ENCODE results near the gene FBRSL1.
"Not testable (repeated sequence)": the region's sequence is repeated elsewhere in the genome, so short reads cannot be mapped to it uniquely, and the experiment has no call there.

FBRSL1 gene

DNA sequence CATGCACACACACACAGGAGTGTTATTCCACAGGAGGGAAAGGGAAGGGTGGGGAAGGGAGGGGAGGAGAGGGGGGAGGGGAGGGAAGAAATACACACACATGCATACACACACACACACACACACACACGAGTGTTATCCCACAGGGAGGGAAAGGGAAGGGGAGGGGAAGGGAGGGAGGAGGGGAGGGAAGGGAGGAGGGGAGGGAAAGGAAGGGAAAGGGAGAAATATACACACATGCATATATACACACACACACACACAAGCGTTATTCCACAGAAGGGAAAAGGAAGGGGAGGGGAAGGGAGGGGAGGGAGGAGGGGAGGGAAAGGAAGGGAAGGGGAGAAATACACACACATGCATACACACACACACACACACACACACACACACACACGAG is 19.6 kb upstream of the FBRSL1 start:
- DNase-seq = no peak

DNA sequence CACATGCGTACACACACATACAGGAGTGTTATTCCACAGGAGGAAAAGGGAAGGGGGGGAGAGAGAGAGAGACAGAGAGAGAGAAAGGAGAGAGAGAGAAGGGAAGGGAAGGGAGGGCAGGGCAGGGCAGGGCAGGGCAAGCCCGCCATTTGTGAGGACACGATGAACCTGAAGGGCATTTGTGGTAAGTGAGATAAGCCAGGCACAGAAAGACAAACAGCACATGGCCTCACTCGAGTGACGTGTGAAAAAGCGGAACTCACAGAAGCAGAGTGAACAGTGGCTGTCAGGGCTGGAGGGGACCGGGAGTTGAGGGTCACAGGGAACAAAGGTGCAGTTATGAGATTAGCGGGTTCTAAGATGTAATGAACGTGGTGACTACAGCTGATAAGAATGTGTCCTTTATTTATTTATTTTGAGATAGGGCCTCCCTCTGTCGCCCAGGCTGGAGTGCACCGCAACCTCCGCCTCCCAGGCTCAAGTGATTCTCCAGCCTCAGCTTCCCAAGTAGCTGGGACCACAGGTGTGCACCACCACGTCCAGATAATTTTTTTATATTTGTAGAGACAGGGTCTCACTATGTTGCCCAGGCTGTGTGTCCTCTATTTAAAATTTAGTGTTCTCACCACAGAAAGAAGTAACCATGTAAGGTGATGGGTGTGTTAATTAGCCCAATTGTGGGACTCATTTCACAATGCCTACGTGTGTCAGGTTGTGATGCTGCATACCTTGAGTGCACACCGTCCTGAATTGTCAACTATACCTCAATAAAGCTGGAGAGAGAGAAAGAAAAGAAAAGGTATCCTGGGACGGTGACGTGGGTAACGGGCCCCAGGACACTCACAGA is 18.7 kb upstream of the FBRSL1 start:
- DNase-seq = no peak

DNA sequence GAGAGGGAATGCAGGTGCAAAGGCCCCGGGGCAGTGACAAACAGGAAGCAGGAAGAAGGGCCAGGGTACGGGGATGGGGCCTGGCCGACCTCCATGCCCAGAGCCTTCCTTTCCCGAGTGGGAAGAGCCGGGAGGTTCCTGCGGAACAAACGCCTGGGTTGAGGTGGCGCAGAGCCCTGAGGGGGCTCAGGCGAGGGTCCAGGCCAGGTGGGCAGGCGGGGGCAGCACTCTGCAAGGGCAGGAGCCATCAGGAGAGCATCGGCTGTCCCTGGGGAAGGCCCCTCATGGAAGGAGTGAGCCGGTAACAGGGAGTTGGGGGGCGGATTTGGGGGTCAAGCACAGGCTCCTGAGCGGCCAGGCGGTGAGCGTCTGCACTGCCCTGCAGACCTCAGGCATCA is 18.1 kb upstream of the FBRSL1 start:
- no peak for DNase-seq

DNA sequence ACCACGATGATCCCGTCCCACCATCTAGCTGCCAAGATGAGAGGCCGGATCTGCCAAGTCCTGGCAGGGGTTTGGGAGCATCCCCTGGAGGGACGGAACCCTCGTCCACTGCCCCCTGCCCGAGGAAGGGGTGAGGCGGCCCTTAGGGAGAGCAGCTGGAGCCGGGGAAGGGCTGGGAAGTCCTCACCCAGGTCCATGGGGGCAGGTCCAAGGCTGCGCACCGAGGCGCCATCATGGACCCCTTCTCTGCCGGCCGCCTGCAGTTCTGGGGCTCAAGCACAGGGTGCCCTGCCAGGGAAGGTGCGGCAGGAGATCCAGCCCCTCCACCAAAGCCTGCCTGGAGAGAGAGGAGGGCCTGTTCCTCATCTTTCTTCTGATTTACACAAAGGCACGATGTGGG is 17.6 kb upstream of the FBRSL1 start:
- DNase-seq = no peak

DNA sequence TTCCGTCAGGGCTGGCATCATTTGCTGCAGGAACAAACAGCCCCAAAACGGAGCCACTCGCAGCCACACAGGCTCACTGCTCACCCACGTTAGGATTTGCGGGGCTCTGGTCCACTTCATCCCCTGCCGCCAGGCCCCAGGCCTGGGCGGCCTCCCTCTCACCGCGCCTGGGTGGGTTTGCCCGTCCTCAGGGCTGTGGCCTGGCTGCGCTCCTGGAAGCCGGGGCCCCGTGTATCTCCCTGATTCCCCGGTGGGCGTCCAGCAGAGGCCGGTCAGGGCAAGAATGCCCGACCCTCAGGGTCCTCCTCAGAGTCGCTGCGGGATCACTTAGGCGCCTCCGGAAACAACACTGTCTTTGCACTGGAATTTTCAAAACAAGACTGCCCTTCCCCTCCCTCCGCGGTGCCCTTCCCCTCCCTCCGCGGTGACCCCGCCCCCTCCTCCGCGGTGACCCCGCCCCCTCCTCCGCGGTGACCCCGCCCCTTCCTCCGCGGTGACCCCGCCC is 15.7 kb upstream of the FBRSL1 start:
- DNase-seq = no peak

DNA sequence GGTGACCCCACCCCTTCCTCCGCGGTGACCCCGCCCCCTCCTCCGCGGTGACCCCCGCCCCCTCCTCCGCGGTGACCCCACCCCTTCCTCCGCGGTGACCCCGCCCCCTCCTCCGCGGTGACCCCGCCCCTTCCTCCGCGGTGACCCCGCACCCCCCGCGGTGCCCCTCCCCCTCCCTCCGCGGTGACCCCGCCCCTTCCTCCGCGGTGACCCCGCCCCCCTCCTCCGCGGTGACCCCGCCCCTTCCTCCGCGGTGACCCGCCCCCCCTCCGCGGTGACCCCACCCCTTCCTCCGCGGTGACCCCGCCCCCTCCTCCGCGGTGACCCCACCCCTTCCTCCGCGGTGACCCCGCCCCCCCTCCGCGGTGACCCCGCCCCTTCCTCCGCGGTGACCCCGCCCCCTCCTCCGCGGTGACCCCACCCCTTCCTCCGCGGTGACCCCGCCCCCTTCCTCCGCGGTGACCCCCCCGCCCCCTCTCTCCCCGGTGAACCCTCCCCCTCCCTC is 15.1 kb upstream of the FBRSL1 start:
- DNase-seq = not testable (repeated sequence)

DNA sequence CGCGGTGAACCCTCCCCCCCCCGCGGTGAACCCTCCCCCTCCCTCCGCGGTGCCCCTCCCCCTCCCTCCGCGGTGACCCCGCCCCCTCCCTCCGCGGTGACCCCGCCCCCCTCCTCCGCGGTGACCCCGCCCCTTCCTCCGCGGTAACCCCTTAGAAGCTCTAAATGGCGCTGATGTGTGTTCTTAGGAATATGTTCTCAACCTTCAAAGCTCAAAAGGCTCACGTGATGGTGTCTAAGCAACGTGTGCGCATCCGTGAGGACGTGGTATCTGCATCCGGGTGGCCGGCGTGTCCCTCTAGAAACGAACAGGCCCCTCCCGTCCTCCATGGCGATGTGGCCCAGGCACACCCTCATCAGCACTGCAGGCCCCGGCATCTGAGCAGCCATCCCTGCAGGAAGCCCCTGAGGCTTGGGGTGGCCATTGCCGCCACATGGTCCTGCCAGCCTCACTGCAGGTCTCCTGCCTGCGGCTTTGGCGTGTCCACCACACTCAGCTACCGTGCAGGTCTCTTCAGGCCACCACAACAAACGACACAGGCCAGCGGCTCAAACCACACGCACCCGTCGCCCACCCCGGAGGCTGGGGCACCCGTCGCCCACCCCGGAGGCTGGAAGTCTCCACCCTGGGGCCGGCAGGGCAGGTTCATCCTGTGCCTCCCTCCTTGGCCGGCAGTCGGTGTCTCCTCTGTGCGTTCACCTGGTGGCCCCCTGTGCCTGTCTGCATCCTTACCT is 14.5 kb upstream of the FBRSL1 start:
- DNase-seq = no peak

DNA sequence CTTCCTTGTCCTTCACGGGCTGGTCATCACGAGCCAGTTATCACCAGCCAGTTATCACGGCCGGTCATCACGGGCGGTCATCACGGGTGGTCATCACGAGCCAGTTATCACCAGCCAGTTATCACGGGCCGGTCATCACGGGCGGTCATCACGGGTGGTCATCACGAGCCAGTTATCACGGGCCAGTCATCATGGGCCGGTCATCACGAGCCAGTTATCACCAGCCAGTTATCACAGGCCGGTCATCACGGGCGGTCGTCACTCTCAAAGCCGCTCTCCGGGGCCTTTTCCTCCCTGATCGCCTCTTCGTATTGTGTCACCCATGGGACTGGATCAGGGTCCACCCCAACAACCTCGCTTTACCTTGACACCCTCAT is 13.9 kb upstream of the FBRSL1 start:
- DNase-seq = no peak

DNA sequence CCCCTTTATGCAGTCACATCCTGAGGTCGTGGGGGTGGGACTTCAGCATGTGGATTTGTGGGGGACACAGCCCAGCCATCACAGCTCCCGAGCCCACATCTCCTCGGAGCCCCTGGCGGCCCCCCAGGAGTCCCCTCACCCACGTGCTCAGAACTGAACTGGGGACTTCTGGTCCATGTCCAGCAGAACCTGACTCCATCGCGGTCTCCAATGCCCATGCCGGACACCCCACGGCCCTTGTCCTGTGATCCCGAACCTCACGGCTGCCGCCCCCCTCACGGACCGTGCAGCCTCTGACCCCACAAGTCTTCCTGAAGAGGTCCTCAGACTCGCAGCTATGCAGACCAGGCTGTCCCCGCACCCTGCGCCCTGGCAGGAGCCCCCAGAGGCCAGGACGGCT is 13.5 kb upstream of the FBRSL1 start:
- no peak for DNase-seq

DNA sequence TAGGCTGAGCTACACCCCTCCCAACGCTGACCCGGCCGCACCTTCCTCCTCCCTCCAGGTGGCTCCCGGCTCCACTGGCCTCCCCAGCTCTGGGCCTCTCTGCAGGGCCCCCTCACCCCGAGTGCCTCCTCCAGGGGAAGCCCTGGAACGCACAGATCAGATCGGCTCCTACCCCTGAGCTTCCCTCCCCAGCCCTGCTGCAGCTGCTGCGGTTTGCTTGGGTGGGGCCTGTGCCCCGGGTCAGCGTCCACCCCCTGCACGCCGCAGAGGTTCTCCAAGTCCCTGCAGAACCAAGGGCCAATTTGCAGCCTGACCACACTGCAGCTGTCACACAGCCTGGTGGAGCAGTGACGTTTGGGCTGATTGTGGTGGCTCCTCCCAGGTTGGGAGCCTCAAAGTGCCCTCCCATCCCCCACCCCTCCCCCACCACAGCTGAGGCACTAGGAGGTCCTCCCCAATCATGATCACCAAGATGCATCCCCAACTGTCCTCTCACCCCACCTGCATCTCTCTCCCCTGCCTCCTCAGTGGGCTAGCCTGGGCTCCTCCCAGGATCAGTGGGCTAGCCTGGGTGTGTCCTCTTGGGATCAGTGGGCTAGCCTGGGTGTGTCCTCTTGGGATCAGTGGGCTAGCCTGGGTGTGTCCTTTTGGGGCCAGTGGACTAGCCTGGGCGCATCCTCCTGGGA is 12.8 kb upstream of the FBRSL1 start:
- no peak for DNase-seq

DNA sequence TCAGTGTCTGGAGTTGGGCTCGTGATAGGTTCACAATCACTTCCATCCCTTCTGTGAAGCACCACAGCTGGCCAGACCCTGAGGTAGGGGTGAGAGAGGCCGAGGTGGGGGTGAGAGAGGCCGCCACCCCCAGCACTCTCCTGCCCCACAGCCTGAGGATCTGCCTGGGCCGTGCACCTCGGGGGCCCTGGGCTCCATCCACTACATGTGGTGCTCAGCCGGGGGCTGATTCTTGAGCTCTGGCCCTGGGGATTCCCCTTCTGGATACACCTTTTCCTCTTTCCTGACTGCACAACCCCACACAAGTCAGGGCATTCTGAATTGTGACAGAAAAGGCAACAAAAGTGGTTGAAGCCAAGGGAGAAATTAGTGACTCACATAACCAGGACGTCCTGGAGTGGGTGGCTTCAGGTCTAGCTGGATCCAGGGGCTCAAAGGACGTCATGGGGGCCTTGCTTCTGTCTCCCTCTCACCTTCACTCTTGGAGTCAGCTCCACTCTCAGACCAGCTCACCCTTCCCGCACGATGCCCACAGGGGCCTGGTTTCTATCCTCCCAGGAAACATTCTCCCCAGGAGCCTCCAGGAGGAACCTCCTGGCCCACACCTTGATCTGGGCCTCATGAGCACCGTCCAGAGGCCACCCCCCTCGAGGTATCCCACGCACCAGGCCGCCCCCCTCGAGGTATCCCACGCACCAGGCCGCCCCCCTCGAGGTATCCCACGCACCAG is 12.1 kb upstream of the FBRSL1 start:
- DNase-seq = no peak

DNA sequence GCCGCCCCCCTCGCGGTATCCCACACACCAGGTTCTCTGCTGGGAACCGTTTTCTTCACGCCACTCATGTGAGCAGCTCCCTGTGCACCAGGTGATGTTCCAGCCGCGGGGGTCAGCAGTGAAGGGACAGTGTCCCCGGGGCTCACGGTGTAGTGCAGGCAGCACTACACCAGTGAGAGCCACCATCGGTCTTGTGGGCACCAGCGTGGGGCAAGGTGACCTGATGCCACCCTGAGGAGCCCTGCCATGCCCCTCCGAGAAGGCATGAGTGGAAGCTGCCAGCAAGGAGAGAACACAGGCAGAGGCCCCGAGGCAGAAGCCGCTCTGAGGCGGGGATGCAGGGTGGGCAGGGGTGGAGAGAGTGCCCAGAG is 11.5 kb upstream of the FBRSL1 start:
- DNase-seq = no peak

DNA sequence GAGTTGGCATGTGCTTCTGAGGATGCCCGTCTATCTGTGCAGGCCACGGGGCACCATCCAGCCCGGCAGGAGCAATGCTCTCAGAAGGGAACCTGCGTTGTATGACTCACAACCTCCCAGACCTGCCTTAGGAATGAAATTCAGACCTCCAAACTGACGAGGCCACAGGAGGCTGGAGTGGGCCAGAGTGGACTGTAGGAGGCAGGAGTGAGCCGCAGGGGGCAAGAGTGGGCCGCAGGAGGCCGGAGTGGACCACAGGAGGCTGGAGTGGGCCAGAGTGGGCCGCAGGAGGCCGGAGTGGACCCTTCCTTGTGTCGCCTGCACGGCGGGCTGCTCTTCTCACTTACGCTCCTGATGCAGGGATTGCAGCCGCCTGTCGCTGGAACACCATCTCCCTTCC is 11.1 kb upstream of the FBRSL1 start:
- DNase-seq = no peak

DNA sequence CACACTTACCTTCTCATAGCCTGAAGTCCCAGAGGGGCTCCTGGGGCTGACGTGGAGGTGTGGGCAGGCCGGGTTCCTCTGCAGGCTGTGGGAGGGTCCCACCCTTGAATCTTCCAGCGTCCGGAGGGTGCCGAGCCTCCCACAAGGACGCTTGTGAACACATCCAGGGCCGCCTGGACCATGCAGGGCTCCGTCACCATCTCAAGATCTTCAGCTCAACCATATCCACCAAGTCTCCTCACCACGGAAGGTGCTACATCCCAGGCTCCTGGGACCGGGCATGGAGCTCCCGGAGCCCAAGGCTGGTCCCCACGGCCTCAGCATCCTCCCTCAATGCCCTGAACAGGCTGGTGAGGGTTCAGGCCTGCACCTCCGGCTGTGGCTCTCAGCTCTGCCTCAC is 10.7 kb upstream of the FBRSL1 start:
- no peak for DNase-seq

DNA sequence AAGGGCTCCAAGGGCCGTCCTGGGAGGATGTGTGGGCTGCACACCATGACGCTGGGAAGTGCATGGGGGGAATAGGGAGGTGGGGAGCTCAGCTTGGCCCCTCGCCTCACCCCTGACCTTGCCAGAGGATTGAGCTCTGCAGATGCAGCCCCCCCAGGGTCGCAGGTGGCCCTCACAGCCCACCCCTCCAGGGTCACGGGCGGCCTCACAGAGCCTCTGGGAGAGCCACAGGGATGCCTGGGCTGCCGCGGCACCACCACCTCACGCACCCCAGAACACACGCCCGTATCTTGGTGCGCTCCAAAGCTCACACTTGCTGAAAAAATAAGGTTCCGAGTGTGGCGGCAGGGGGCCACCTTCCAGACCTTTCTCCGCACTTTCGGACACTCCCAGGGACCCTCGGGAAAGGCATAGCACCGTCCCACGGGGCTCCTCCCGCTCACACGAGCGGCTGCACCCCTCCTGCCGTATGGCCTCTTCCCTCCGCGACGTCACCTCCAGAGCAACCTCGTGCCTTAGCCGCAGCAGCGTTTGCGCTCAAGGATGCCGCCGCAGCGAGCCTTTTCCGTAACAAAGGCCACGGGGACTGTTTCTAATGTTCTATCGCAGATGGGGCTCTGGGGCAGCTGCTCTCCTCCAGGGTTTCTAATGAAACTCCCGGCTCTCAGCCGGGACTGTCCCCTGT is 9.9 kb upstream of the FBRSL1 start:
- DNase-seq = no peak

DNA sequence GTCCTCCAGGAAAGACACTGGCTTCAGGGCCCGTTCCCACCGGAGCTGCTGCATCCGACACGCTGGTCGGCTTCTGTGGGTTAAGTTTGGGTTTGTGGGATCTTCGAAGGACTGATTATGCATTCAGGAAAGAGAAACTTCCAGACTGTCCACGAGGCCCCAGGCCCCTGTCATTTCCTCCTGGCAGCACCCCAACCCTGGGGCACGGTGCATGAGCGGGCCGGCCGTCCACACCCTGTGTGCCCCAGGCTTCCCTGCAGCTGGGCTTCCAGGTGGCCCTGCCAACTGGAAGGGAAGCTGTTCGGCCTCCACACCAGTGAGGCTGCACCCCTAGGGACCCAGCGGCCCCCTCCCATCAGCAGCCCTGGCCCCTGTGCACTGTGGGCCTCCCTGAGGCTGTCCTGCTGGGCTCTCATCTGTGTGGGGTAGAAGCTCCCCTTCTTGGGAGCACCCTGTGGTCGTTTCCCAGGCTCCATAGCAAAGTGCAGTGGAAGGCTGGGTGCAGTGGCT is 9.3 kb upstream of the FBRSL1 start:
- no peak for DNase-seq

DNA sequence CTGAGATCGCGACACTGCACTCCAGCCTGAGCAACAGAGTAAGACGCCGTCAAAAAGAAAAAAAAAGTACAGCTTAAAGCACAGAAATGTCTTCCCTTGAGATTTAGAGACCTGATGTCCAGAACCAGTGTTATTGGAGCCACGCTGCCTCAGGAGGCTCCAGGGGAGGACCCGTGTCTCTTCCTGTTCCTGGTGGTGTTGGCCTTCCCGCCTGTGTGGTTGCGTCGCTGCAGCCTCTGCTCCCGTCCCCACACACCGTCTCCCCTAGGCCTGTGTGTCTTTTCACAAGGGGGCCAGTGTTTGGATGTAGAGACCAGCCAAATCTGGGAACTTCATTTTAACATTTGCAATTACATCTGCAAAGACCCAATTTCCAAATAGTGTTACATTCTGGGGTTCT is 8.6 kb upstream of the FBRSL1 start:
- no peak for DNase-seq

DNA sequence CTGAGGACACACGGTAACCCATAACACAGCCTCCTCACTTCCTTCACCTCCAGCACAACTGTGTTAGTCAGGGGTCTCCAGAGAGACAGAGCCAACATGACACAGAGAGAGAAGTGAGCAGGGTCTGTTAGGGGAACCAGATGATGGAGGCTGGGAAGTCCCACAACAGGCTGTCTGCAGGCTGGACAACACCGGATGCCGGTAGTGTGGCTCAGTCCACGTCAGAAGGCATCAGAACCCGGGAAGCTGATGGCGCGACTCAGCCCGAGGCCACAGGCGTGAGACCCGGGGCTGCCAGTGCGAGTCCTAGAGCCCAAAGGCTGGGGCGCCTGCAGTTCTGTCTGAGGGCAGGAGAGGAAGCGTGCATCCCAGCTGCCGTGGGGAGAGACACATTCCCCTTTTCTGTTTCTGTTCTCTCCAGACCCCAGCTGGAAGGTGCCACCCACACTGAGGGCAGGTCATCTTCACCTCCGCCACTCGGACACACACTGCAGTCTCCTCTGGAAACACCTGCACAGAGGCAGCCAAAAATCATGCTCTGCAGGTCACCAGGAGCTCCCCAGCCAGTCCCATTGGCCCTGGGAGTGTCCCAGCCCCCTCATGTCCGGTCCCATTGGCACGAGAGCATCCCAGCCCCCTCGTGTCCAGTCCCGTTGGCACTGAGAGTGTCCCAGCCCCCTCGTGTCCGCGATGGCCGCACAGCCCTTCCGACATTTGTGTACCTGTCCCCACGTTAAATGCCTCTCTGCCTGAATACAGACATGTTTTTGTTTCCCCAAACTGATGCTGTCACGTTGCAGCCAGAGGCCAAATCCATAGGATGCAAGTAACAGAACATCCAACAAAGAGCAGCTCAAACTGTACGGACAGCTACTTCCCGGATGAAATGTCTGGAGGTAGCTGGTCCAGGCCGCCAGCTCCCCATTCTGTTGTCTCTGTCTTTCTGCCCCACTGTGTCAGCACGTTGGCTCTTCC is 7.9 kb upstream of the FBRSL1 start:
- no peak for DNase-seq

DNA sequence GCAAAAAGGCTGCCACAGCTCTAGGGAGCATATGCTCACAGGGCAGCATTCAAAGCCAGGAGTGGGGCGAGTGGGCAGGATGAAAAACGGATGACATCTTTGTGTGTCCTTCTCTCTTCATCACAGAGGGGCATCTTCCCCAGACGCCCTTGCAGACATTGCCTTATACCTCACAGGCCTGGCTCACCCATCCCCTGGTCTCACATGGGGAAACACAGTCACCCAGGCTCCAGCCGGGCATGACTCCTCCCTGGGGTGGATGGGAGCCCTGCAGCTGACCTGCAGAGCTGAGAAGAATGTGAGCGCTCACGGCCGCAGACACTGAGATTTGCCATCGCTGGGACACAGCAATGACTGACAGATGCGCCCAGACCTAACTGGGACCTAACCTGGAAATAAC is 7.2 kb upstream of the FBRSL1 start:
- DNase-seq = no peak
